IPS-NIHi7 (cell line): ENCODE data around the gene FLYWCH1.
A peak's percentile ranks its signal among the peaks of the same experiment; 100 is the strongest.
"Not testable (repeated sequence)": the region's sequence is repeated elsewhere in the genome, so short reads cannot be mapped to it uniquely, and the experiment has no call there.

Experiments used
- DNase-seq: peaks from one replicate; pipeline ENCODE4 v3.0.0; 2012; ENCODE audit warnings: mixed read lengths; ENCODE audit errors: extremely low spot score

The FLYWCH1 gene

DNA sequence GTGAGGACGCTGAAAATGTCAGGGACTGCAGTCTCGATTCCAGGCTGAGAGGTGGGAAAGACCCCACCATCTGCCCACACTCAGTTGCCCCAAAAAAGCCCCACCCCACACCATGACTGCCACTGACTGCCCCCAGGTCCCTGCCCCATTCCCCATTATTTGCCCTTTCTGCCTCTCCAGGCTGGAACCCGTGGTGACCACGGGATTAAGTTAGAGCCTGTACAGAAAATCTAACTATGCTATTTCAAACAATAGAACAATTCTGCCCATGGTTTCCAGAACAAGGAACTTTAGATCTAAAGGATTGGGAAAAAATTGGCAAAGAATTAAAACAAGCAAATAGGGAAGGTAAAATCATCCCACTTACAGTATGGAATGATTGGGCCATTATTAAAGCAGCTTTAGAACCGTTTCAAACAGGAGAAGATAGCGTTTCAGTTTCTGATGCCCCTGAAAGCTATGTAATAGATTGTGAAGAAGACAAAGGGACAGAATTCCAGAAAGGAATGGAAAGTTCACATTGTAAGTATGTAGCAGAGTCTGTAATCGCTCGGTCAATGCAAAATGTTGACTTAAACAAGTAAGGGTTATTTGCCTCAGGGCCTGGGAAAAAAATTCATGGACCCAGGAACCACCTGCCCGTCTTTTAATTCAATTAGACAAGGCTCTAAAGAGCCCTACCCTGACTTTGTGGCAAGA lies 14.4 kb downstream of the FLYWCH1 start:
- DNase-seq, result no peak

DNA sequence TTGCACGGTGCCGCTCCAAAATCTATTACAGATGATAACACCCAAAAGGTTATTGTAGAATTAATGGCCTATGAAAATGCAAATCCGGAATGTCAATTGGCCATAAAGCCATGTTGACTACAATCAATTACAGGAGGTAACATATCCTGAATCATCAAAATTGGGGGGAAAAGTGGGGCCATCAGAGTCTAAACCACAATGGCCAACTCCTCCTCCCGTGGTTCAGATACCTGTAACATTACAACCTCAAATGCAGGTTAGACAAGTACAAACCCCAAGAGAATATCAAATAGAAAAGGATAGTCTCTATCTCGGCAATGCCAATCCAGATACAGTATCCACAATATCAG lies 14.9 kb downstream of the FLYWCH1 start:
- no peak for DNase-seq

- DNase-seq, result peak; percentile 75
Observed at GRCh38 chr16:2927010-2927646, 15.4 kb downstream of the FLYWCH1 start.

GRCh38 chr16:2928151-2928550 lies 16.4 kb downstream of the FLYWCH1 start:
- not testable (repeated sequence) for DNase-seq

DNA sequence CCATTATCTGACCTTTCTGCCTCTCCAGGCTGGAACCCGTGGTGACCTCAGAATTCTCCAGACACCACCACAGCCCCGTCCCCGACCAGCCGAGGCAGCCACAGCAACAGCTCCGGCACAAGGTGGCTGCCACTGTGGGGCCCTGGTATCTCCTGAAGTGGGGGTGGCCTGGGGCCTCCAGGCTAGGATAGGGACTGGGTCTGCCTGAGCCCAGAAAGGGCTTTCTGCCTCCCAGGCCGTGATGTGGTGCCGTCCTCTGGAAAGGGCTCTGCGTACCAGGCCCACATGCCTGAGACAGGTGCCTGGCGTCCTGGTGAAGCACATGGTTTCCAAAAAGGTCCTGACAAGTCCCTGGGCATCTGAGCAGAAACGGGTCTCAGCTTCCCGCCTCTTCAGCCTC lies 17.1 kb downstream of the FLYWCH1 start:
- DNase-seq, result no peak

DNA sequence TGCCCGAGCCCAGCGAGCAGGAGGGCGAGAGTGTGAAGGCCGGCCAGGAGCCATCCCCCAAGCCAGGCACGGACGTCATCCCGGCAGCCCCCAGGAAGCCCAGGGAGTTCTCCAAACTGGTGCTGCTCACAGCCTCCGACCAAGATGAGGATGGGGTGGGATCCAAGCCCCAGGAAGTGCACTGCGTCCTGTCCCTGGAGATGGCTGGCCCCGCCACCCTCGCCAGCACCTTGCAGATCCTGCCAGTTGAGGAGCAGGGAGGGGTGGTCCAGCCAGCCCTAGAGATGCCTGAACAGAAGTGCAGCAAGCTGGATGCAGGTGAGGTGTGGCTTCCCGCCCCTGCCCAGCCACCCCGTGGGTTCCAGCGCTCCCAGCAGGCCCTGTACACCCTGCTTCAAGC lies 18.0 kb downstream of the FLYWCH1 start:
- DNase-seq, result no peak

- DNase-seq, result no peak
Observed at GRCh38 chr16:2930236-2930635, 18.5 kb downstream of the FLYWCH1 start.

DNA sequence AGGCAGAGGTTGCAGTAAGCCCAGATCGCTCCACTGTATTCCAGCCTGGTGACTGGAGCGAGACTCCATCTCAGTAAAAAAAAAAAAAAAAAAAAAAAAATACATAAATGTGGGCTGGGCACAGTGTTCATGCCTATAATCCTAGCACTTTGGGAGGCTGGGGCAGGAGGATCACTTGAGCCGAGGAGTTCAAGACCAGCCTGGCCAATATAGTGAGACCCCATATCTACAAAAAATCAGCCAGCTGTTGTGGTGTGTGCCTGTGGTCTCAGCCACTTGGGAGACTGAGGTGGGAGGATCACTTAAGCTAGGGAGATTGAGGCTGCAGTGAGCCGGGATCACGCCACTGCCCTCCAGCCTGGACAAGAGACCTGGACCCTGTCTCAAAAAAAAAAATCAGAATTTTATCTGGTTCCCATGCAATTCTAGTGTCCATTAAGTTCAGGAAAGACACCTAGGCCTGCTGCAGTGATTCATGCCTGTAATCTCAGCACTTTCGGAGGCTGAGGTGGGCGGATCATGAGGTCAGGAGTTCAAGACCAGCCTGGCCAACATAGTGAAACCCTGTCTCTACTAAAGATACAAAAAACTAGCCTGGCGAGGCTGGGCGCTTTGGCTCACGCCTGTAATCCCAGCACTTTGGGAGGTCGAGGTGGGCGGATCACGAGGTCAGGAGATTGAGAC lies 19.6 kb downstream of the FLYWCH1 start:
- DNase-seq, result not testable (repeated sequence)

DNA sequence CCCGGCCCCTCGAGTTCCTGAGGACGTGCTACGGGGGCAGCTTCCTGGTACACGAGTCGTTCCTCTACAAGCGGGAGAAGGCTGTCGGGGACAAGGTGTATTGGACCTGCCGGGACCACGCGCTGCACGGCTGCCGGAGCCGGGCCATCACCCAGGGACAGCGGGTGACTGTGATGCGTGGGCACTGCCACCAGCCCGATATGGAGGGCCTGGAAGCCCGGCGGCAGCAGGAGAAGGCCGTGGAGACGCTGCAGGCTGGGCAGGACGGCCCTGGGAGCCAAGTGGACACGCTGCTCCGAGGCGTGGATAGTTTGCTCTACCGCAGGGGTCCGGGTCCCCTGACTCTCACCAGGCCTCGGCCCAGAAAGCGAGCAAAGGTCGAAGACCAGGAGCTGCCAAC lies 21.4 kb downstream of the FLYWCH1 start:
- DNase-seq, result no peak

DNA sequence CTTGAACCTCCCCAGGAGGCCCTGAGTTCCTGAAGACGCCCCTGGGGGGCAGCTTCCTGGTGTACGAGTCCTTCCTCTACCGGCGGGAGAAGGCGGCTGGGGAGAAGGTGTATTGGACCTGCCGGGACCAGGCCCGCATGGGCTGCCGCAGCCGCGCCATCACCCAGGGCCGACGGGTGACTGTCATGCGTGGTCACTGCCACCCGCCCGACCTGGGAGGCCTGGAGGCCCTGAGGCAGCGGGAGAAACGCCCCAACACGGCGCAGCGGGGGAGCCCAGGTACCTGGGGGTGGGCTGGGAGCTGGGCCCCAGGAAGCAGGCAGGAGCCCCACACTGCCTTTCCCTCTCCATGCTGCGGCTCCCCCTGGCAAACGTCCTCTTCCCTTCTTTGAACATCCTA lies 22.0 kb downstream of the FLYWCH1 start:
- no peak for DNase-seq

- DNase-seq, result no peak
Observed at GRCh38 chr16:2934450-2934849, 22.7 kb downstream of the FLYWCH1 start.

GRCh38 chr16:2936436-2937011 lies 24.8 kb downstream of the FLYWCH1 start:
- no peak for DNase-seq

DNA sequence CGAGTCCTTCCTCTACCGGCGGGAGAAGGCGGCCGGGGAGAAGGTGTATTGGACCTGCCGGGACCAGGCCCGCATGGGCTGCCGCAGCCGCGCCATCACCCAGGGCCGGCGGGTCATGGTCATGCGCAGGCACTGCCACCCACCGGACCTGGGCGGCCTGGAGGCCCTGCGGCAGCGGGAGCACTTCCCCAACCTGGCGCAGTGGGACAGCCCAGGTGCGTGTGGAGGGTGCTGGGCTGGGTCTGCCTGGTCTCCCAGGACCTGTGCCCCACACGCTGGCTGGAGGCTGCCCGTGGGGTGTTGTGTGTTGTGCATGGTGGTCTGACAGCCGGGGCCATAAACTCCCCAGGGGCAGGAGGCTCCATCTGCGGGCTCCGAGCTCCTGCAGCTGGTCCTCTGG lies 25.4 kb downstream of the FLYWCH1 start:
- DNase-seq, result no peak

DNA sequence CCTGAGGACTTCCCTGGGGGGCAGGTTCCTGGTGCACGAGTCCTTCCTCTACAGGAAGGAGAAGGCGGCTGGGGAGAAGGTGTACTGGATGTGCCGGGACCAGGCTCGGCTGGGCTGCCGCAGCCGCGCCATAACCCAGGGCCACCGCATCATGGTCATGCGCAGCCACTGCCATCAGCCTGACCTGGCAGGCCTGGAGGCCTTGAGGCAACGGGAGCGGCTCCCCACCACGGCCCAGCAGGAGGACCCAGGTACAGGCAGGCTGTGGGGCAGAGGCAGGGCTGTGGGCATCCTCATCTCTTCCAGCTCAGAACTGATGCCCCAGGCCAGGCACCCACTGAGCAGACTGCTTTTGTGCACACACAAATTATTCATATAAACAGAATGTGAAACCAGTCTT lies 26.5 kb downstream of the FLYWCH1 start:
- no peak for DNase-seq

GRCh38 chr16:2939968-2940367 lies 28.2 kb downstream of the FLYWCH1 start:
- no peak for DNase-seq

DNA sequence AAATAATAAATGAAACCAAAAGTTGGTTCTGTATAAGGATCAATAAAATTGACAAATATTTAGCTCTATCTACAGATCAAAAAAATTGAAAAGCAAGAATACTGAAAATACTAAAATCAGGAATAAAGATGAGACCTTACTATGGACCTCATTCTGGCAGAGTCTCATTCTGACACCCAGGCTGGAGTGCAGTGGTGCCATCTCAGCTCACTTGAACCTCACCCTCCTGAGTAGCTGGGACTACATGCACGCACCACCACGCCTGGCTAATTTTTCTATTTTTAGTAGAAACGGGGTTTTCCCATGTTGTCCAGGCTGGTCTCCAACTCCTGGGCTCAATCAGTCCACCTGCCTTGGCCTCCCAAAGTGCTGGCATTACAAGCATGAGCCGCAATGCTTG lies 30.3 kb downstream of the FLYWCH1 start:
- no peak for DNase-seq

GRCh38 chr16:2943716-2944115 lies 32.0 kb downstream of the FLYWCH1 start:
- not testable (repeated sequence) for DNase-seq

DNA sequence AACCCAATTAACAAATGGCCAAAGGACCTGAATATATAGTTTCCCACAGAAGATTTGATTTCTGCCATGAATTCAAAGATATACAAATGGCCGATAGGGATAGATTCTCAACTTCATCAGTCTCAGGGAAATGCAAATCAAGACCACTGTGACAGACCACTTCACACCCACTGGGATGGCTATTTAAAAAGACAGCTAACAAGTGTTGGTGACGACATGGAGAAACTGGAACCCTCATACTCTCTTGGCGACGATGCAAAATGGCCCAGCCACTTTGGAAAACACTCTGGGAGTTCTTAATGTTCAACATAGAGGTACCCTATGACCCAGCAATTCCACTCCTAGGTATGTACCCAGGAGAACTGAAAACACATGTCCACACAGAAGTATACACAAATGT lies 34.9 kb downstream of the FLYWCH1 start:
- no peak for DNase-seq

DNA sequence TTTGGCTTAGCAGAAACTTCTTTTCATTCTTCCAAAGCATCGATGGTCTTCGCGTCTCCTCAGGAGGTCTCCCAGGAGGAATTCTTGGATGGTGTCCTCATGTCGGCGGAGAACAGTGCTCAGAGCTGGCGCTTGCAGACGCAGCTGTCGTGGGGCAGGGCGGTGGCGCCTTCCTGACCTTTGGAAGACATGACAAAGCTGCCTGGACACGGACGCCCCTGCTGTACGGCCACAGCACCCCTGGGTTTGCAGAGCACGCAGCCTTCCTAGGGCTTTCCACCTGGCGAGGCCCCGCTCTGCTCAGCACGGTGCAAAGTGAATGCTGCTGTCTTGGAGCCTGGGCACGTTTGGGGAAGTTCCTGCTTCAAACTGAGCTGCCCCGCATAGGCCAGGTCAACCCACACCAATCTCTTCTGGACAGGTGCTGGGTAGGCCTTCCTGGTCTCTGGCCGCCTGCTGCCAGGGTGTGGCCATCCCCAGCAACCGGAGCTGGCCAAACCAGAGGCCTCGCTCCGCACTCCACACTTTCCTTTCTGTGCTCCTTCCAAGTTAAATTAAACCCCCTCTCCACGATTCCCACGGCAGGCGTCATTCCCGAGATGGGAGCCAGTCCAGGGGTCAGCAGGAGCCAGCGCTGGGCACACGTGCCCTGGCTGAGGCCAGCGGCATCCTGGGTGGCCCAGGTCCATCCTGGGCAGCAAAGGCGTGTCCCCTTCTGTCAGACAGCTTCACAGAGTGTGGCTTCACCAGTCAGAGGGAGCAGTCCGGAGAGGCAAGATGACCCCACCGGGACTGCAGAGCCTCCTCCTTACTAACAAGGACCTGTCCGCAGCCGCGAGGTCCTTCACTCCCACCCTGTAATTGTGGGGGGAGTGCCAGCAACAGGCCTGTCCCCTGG lies 37.3 kb downstream of the FLYWCH1 start:
- DNase-seq, result no peak

DNA sequence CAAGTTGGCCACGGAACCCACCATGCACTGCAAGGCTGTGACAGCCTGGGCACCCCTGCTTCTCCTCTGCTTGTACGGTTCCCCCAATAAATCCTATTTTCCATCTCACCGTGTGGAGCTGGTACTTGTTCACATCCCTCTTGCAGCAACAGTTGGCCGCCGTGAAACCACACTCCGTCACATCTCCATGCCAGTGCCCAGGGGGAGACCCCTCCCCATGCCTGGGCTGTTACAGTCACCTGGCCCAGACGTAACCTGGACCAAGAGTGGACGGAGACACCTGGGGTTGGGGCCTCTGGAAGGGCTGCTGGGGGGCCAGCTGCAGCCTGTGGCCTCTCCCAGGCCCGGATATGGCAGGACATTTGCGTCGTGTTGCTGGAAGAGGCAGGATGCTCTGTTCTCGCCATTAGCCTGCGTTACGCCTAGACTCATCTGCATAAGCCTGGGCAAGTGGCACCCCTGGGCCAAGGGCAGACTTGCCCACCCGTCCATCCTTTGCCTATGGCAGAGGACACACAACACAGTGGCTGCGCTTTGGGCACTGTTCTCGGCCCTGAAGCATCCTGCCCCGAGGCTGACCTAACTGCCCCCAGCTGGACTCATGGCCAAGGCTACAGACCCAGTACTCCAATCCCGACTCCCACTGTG lies 38.1 kb downstream of the FLYWCH1 start:
- DNase-seq, result no peak

DNA sequence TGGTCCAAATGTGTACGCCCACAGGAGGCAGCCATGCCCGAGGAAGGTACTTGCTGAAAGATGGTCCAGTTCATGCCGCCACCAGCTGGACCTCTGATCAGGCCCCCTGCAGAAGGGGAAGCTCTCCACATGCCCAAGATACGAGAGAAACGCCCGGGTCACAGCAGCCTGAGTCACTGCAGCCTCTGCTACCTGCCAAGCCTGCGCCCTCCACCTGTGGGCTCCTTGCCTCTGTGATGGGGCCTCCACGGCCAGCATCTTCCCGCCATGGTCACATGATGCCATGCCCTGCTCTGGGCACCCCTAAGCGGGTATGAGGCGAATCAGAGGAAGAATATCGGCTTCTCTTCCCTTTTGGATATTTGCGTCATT lies 38.6 kb downstream of the FLYWCH1 start:
- no peak for DNase-seq
